Inferior parietal cortex (tissue), 1 donor: Measurements from ENCODE around the gene CTNND2.

Source experiments
- DNase-seq: peaks from one replicate; pipeline ENCODE4 v3.0.0-alpha.2; 2016; ENCODE audit errors: extremely low spot score

The CTNND2 gene

DNA sequence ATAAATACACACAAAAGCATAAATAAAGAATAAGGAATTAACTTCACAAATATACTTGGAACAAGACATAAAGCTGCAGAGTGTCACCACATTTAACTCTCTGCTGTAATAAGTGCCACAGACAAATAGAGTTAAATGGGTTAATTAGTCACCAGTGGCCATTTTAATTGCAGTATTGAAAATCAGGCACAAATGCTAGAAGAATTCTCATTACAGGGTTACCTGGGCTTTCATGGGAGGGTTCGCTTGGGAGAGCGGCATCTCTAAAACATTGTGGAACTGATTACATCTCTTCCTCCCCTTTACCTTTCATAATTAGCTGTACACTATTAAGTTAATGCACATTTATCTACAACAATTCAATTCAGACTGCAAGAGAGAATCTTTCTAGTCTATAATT is 637.9 kb downstream of the CTNND2 start:
- no peak for DNase-seq

DNA sequence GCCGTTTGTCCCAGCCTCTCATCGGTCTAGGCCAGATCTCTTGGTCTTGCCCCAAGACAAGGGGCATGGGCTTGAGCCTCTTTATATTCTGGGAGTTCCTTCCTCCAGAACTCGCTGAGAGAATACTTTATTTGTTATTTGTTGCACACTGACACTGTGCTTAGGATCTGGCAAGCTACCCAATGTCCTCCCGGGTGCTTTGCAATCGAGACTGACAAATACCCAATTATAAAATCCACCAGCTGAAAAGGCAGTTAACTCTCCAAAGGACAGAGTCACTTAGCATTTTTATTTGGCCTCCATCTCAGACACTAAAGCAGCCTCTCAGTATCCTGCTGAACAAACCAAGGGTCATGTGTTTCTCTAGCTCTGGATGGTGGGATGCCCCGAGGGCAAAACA is 643.0 kb downstream of the CTNND2 start:
- DNase-seq, result peak; percentile 77

DNA sequence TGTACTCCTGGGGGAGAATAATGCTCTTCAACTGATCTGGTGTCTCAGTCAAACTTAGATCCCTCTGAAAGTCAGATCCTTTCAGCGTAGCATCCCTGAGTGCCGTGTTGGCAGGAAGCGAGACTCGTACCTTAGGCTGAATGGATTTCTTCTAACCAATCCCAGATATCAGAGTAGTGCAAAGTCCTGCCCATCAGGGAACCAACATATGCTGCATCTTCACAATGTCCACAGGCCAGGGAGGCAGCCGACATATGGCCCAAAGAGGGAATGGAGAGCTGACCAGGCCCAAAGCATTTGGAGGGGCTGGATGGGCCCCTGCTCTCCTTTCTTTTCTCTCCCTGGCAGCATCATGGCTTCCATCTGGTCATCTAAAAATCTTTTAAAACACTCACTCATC is 646.2 kb downstream of the CTNND2 start:
- DNase-seq, result no peak

DNA sequence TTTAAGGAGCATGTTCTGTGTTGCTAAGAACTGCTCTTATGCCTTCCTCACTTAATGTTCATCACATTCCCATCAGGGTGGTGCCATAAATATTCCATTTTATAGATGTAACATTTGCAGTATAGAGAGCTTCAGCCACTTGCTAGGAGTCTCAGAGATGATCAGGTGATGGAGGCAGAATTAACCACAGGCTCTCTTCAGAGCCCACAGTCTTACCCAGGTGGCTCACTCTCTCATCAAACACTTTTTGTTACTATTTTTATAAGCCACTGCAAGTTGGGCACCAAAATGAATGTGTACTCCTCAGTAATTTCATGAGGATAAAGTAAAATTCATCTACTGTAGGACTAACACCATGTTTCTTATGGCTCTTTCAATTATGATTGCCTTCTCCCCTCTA is 651.7 kb downstream of the CTNND2 start:
- no peak for DNase-seq

DNA sequence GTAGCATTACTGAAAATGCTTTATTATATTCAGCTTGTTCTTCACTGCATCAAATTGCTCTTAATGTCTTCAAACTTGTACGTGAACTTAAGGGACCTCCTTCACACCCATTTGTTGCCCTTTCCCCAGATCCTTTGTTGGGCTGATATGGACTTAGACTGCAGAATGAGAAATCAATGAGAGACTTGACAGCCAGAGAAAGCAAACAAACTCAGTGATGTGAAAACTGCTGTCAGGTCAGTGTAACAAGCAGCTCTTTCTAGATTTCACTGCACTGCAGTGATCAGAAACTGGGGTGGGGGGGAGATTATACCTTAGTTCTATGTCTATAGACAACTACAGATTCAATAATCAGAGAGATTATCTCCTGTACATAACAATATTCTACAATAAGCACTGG is 652.2 kb downstream of the CTNND2 start:
- DNase-seq, result no peak

DNA sequence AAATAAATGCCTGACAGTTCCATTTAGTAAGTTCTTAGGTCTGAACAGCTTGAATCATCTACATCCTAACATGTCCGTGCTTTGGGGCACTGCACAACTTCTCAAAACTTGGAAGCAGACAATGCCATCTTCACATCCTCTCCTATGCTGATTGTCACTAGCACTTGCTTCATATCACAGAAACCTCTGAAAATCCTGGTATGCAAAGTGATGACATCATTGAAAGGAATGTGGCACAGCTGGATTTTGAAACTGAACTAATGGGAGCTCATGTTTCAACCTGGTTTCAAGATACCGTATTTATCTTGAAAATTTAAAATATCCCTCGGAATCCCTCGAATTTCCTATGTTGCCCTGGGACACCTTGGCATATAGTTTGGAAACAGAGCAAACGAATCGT is 653.0 kb downstream of the CTNND2 start:
- no peak for DNase-seq

DNA sequence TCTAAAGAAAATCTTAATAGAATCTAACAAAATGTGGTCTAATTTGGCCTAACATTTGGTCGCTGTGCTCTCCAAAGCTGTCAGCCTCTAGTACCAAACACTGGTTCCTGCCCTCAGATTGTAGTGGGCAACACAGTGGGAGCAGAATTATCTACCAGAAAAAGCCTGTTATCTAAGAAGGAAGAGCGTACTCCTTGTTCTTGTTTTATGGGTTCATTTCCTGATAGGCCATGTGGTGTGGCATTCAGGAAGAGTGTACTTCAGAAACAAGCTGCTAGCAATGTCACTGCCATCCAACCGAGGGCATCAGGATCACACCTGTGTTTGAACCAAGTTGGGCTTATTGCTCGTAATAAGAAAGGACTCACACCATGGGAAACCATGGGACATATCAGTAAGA is 655.3 kb downstream of the CTNND2 start:
- DNase-seq, result no peak

DNA sequence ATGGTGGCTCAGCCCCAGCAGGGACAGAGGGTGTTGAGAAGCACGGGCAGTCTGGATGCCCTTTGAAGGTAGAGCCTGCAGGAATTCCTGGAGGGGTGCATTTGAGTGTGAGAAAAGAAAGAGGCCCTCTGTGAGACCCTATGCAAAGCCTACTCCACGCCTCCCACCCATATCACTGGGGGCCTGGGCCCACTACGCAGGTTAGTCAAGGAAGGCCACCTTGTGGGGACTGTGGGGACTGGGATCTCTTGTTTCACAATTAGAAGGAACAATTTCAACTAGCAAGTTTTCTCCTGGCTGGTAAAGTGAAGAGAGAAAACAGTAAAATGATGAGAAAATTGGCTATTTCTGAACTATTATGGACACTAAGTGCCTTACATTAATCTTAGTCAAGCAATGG is 657.0 kb downstream of the CTNND2 start:
- no peak for DNase-seq

DNA sequence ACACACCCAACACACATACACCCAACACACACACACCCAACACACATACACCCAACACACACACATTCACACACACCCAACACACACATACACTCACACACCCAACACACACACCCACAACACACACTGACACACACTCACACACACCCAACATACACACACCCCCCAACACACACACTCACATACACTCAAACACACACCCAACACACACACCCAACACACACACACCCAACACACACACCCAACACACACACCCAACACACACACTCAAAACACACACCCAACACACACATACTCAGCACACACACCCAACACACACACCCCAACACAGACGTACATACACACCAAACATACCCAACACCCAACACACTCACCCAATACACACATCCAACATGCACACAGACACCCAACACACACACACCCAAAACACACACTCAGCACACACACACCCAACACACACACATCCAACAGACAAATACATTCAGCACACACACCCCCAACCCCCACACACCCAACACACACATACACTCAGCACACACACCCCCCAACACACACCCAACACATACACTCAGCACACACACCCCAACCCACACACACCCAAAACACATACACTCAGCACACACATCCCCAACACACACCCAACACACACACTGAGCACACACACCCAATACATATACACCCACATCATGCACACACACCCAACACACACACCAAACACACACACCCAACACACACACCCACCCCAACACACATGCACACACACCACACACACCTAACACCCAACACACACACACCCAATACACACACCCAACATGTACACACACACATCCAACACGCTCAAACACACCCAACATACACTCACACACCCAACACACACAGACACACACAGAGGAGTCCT is 663.7 kb downstream of the CTNND2 start:
- DNase-seq, result no peak

DNA sequence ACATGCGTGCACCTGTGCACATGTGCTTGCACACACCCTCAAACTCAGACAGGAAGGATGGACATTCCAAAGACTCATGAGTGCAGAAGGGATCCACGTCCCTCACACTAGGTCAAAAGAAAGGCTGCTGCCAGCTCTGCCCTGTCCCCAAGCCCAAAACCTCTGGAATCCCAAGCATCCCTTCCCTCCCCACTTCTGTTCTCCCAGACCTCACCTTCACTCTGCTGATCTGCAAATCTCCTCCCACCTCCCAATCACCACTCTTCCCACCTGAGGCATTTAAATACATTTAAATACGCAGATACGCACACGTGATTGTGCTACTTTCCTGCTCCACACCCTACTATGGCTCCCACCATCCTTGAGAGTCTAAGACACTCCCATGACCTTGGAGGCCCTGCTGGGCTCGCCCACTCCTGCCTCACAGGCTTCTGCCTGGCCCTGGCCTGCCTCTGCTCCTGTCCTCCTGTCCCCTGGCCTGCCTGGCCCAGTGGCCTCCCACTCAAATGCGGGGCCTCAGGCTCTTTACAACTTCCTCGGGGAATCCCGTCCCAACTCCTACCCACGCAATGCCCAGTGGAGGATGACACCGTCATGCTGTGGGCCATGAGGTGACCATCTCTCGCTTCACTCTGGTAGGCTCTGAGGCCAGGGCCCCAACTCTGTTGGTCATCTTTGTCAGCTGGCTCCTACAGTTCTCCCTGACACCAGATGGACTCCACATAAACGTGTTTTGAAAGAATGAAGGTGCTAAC is 664.8 kb downstream of the CTNND2 start:
- DNase-seq, result no peak

DNA sequence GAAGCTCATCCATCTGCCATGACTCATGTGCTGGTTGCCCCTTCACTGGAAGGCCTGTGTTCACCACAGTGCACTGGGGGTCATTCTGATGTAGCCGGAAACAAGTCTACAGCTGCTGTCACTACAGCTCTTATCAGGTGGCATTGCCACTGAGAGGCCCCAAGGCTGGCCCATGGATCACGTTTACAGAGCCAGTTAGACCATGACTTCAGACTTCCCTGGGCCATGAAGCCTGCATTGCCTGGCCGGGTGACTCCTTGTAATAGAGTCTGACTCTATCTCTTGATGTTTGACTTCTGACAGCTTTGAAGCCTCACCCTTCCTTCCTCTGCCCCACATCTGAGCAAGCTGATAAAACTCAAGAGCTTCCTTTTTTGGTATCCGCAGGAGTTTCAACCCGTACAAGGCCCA is 669.7 kb downstream of the CTNND2 start:
- DNase-seq, result no peak

DNA sequence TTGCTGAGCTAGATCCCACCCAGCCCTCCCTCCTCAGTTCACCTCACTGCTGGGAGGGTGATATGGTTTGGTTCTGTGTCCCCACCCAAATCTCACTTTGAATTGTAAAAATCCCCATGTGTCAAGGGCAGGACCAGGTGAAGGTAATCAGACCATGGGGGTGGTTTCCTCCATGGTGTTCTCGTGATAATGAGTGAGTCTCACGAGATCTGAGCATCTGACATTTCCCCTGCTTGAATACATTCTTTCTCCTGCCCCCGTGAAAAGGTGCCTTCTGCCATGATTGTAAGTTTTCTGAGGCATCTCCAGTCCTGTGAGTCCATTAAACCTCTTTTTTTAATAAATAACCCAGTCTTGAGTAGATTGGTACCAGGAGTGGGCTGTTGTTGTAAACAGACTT is 673.4 kb downstream of the CTNND2 start:
- no peak for DNase-seq

DNA sequence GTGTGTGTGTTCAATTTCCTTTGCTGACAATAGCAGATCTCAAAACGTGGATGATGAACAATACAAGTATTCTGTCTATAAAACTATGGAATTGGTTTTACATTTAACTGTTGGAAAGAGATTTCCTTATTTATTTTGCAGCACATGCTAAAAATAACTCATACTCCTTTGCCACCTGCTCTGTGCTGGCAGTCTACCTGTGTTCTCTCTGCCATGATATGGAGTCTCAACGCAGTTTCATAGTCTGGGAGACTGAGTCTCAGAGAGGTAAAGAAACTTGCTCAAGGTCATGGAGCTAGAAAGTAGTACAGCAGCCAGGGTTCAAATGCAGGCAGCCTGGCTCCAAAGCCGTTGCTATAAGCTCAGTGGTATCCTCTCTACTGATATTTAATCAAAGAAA is 677.2 kb downstream of the CTNND2 start:
- DNase-seq, result no peak

DNA sequence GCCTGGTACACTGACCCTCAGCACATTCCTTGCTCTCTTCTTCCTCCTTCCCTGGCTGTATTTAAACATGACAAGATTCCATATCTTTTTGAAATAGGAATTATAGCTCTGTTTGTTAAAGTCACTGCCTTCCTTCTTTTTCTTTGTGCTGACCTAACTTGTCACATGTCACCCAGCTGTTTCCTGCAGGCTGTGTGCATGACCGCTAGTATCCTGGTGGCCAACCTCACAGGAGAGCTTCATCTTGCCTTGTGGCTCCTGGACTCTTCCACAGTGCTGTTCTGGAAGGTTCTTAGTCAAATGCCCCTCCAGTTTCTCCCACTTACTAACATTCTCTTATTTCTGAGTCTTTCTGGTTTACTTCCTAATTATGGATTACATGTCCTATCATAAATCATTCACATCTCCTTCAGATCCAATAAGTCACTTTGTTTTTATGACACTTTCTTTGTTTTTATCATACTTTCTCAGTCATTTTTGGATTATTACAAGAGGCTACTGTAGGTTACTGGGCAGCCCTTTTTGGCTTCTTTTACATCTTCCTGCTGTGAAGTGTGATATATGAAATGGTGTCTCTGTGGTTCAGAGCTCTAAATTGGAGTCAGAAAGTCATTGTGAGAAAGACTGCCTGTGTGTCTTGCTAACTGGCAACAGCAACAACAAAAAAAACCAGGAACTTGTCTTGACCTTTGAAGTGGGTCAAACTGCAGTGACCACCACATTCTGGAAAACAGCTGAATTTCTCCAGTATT is 679.6 kb downstream of the CTNND2 start:
- no peak for DNase-seq

DNA sequence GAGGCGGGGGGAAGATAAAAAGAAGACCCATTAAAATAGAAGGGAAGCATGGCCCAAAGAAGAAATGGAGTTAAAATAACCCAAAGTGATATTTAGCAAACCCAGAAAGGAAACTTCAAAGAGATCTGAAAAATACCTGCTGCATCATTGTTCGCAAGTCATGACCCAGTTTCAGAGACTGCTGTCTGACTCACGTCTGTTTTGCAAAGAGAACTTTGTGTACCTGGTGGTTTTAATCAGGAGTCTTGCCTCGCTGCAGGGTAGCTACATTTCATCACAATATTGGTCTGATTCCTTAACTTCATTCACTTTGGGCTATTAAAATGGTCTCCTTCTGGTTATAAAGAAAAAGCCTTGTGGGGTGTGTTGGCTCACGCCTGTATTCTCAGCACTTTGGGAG is 682.1 kb downstream of the CTNND2 start:
- DNase-seq, result no peak

DNA sequence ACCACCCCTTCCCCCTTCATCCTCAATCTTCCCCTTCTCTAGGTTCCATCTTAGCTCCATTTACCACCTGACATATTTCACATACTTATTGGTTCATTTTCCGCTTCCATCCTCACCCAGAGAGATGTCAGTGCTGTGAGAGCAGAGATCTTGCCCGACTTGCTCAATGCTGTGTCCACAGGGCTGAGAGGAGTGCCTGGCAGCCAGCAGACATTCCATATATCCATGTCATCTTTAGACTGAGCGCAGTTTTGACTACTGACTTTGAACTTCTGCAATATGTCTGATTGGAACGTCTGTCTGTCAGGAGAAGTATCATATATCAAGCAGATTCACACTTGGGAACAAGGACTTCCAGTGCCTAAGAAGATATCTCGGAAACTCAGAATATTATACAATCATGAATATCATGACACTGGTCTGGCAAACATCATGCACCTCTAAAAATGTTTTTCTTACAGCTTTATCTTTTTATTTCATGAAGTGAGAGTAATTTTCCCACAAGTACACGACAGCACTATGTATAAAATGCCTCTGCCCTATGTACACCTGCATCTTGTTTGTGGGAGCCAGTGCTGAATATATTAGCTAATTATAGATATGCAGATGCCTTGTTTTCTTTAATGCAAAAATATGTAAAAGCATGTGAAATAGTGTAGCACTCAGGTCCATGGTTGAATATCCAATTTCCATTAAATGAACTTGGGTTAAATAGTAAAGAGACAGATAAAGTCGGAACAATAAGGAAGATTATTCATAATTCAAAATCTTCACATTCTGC is 689.2 kb downstream of the CTNND2 start:
- DNase-seq, result no peak

DNA sequence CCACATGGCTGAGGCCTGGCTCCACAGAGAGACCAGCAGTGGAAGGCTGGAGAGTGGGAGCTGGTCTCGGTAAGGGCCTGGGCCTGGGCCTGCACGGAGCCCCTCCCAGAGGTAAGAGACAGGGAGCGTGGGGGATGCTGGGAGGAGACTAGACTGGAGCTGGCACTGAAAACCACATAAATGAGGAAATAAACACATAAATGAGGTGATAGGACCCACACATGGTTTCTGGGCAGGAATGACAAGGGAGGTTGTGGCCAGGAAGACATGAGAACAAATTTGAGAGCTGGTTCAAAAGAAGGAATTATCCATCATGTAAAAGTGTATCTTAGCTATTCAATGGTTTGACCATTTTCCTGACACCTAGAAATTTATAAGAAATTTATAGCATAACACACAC is 691.5 kb downstream of the CTNND2 start:
- DNase-seq, result no peak

DNA sequence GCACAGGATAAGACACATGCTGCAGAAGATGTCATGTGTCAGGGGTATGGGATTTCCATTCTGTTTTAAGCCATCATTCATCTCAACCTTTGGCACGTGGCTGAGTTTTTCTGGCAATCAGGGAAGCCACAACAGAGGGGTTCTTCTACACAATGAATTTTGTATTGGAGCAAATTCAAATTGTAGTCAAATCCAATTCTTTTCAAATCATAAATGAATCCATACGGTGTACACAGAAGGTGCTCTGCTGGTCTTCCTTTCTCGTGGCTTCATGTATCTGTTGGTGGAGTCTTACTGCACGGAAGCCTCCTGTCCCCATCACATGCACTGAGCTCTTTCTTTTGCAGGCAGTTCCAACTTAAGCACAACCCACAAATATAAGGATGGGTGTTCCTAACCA is 706.5 kb downstream of the CTNND2 start:
- no peak for DNase-seq

DNA sequence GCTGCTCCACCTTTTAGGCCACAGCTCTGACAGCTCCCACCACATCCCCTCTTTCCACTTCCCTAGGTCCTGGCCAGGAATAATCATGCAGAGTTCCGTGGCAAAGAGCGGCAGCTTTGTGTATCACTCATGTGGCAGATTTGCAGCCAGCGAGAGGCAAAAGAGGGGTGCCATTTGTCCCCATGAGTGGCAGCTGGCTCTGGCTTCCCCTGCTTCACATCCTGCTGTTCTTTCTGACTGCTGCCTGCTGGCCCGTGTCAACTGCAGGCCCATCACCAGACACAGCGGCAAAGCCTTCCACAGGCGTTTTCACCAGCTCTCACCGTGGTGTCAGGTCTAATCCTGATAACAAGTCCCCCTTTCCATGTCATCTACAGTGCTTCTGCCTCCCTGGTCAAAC is 712.6 kb downstream of the CTNND2 start:
- no peak for DNase-seq

DNA sequence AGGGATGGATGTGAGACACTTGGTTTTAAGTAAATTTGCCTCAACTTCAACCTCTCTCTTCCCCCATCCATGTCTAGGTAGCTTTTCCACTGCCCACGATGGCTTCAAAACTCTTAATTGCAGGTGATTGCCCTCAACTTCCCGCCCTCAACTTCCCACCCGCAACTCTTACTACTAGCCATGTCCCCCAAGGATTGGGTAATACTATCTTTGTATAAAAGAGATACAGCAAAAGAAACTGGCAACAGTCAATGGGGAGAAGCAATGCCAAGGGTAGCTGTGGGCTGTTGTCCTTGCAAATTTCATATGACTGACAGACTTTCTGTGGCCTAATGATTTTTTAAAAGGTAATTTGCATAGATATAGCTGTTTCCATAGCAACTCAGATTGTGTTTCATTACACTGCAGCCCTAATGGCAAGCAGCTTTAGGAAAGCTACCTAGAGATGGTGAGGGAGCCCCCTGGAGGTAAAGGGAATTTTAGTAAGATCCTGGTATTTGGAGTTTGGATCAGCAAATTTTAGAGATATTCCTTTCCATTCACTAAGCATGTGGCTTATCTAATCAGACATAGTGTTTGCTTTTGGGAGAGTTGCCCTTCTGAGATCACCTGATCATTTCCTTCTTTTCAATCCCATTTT is 721.7 kb downstream of the CTNND2 start:
- peak; percentile 70 for DNase-seq

DNA sequence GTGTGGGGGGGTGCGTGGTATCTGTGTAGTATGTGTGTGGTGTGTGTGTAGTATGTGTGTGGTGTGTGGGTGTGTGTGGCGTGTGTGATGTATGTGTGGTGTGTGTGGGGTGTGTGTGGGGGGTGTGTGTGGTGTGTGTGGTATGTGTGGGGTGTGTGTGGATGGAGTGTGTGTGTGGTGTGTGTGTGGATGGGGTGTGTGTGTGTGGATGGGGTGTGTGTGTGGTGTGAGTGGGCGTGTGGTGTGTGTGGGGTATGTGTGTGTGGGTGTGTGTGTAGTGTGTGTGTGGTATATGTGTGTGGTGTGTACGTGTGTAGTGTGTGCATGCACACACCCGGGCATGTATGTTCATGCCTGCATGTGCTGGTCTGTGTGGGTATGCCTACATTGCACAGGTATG is 722.3 kb downstream of the CTNND2 start:
- DNase-seq, result no peak
